H9 (cell line): ENCODE results near the gene CDYL2. TPM values are rescaled to one million over a fixed set of nuclear protein-coding genes. Genes with fewer than 3 reads are reported as not detected.
A peak's percentile ranks its signal among the peaks of the same experiment; 100 is the strongest.

Experiments
- DNase-seq: peaks from one replicate; pipeline ENCODE4 v3.0.0-alpha.2; 2017
- H2AFZ ChIP-seq: one replicate; pipeline ENCODE4 v1.6.1; 2013; ENCODE audit warnings: mild to moderate bottlenecking, low read length, control low read depth, moderate library complexity
- H2AK5ac ChIP-seq: 2 replicates; pipeline ENCODE4 v1.6.1; 2013; ENCODE audit warnings: low read length, control low read depth, mixed read lengths; ENCODE audit not compliant: insufficient read length
- H2BK120ac ChIP-seq: one replicate; pipeline ENCODE4 v1.6.1; 2013; ENCODE audit warnings: low read depth, mild to moderate bottlenecking, low read length, control low read depth, inconsistent platforms; ENCODE audit not compliant: poor library complexity, severe bottlenecking
- H2BK12ac ChIP-seq: 2 replicates; pipeline ENCODE4 v1.6.1; 2013; ENCODE audit warnings: low read length, control low read depth, mixed read lengths, low read depth; ENCODE audit not compliant: insufficient read length
- H2BK15ac ChIP-seq: 2 replicates; pipeline ENCODE4 v1.6.1; 2013; ENCODE audit warnings: low read depth, low read length, control low read depth
- H2BK20ac ChIP-seq: one replicate; pipeline ENCODE4 v1.6.1; 2013; ENCODE audit warnings: low read depth, mild to moderate bottlenecking, low read length, control low read depth, inconsistent platforms; ENCODE audit not compliant: poor library complexity, severe bottlenecking
- H2BK5ac ChIP-seq: 2 replicates; pipeline ENCODE4 v1.6.1; 2013; ENCODE audit warnings: low read length, control low read depth, mixed read lengths; ENCODE audit not compliant: insufficient read length
- H3K14ac ChIP-seq: 2 replicates; pipeline ENCODE4 v1.6.1; 2013; ENCODE audit warnings: low read length, control low read depth; ENCODE audit not compliant: insufficient read depth
- H3K18ac ChIP-seq: 2 replicates; pipeline ENCODE4 v1.6.1; 2013; ENCODE audit warnings: low read depth, mild to moderate bottlenecking, mixed read lengths, low read length, control low read depth; ENCODE audit not compliant: insufficient read length
- H3K23ac ChIP-seq: 2 replicates; pipeline ENCODE4 v1.6.1; 2013; ENCODE audit warnings: low read length, control low read depth, mixed read lengths, low read depth; ENCODE audit not compliant: insufficient read length
- H3K23me2 ChIP-seq: 2 replicates; pipeline ENCODE4 v1.6.1; 2013; ENCODE audit warnings: low read depth, mild to moderate bottlenecking, mixed read lengths, low read length, control low read depth; ENCODE audit not compliant: insufficient read length, poor library complexity, severe bottlenecking
- H3K27ac ChIP-seq: 2 replicates; pipeline ENCODE4 v1.5.1; 2013; ENCODE audit warnings: low read length, control low read depth, mixed read lengths, low read depth; ENCODE audit not compliant: insufficient read length
- H3K27me3 ChIP-seq: 2 replicates; pipeline ENCODE4 v1.6.1; 2013; ENCODE audit warnings: low read length, control low read depth, inconsistent platforms; ENCODE audit not compliant: insufficient read depth
- H3K4ac ChIP-seq: 2 replicates; pipeline ENCODE4 v1.6.1; 2013; ENCODE audit warnings: low read depth, mild to moderate bottlenecking, control low read depth, inconsistent platforms, low read length, moderate library complexity
- H3K4me1 ChIP-seq: 2 replicates; pipeline ENCODE4 v1.6.1; 2013; ENCODE audit warnings: low read length, control low read depth, inconsistent platforms; ENCODE audit not compliant: insufficient read depth
- H3K4me2 ChIP-seq: 2 replicates; pipeline ENCODE4 v1.6.1; 2013; ENCODE audit warnings: low read length, control low read depth, mixed read lengths; ENCODE audit not compliant: insufficient read length, insufficient read depth
- H3K56ac ChIP-seq: 2 replicates; pipeline ENCODE4 v1.6.1; 2013; ENCODE audit warnings: low read depth, mild to moderate bottlenecking, mixed read lengths, low read length, control low read depth; ENCODE audit not compliant: insufficient read length
- H3K79me1 ChIP-seq: 2 replicates; pipeline ENCODE4 v1.6.1; 2013; ENCODE audit warnings: low read depth, mild to moderate bottlenecking, moderate library complexity, low read length, control low read depth, inconsistent platforms; ENCODE audit not compliant: insufficient read depth, poor library complexity, severe bottlenecking
- H3K79me2 ChIP-seq: 2 replicates; pipeline ENCODE4 v1.6.1; 2013; ENCODE audit warnings: low read length, control low read depth, inconsistent platforms; ENCODE audit not compliant: insufficient read depth
- H3K9ac ChIP-seq: 2 replicates; pipeline ENCODE4 v1.6.1; 2013; ENCODE audit warnings: low read length, control low read depth, mixed read lengths; ENCODE audit not compliant: insufficient read length; ENCODE audit errors: extremely low read depth
- H3K9me3 ChIP-seq: one replicate; pipeline ENCODE4 v1.6.1; 2013; ENCODE audit warnings: low read depth, low read length, inconsistent platforms; ENCODE audit not compliant: control insufficient read depth
- H3T11ph ChIP-seq: one replicate; pipeline ENCODE4 v1.6.1; 2013; ENCODE audit warnings: mild to moderate bottlenecking, low read length, control low read depth, inconsistent platforms
- H4K20me1 ChIP-seq: one replicate; pipeline ENCODE4 v1.6.1; 2013; ENCODE audit not compliant: control insufficient read depth, insufficient read length, insufficient read depth
- H4K5ac ChIP-seq: 2 replicates; pipeline ENCODE4 v1.6.1; 2013; ENCODE audit warnings: low read depth, mild to moderate bottlenecking, mixed read lengths, low read length, control low read depth; ENCODE audit not compliant: insufficient read length
- H4K8ac ChIP-seq: replicated peaks from 2 replicates; pipeline ENCODE4 v1.6.1; 2013; ENCODE audit warnings: low read length, control low read depth, mixed read lengths, low read depth; ENCODE audit not compliant: insufficient read length
- H4K91ac ChIP-seq: 2 replicates; pipeline ENCODE4 v1.6.1; 2013; ENCODE audit warnings: low read depth, mild to moderate bottlenecking, moderate library complexity, mixed read lengths, low read length, control low read depth; ENCODE audit not compliant: insufficient read length
- H3K27ac Mint-ChIP-seq, 3 experiments: 2 replicates in 2 of 3; 3 replicates in 1 of 3; pipeline ENCODE4 v1.8.0; 2020 to 2021; ENCODE audit warnings: mixed read lengths in 3 of 3, mild to moderate bottlenecking in 1 of 3, moderate library complexity in 1 of 3
- H3K27me3 Mint-ChIP-seq: 2 replicates; pipeline ENCODE4 v1.8.0; 2021; ENCODE audit warnings: low read depth, mild to moderate bottlenecking, moderate library complexity, mixed read lengths
- H3K36me3 Mint-ChIP-seq, 3 experiments: 2 replicates in 2 of 3; 3 replicates in 1 of 3; pipeline ENCODE4 v1.8.0; 2020 to 2021; ENCODE audit warnings: low read depth in 3 of 3, mixed read lengths in 3 of 3; ENCODE audit not compliant: insufficient read depth in 1 of 3
- H3K4me1 Mint-ChIP-seq, 2 experiments: 2 replicates each; pipeline ENCODE4 v1.8.0; 2020; ENCODE audit warnings: mixed read lengths in 2 of 2
- H3K4me3 Mint-ChIP-seq, 2 experiments: 2 replicates in 1 of 2; 3 replicates in 1 of 2; pipeline ENCODE4 v1.8.0; 2020 to 2021; ENCODE audit warnings: mild to moderate bottlenecking in 2 of 2, mixed read lengths in 2 of 2, moderate library complexity in 1 of 2
- H3K9me3 Mint-ChIP-seq, 2 experiments: 2 replicates in 1 of 2; 3 replicates in 1 of 2; pipeline ENCODE4 v1.8.0; 2020; ENCODE audit warnings: mild to moderate bottlenecking in 2 of 2, mixed read lengths in 2 of 2, moderate library complexity in 1 of 2
- WGBS: extraction: QIAGEN DNeasy Blood & Tissue Kit; methylation state at CpG from one replicate; pipeline ENCODE4 v1.1.7; 2013; ENCODE audit warnings: missing lambda C conversion rate, low lambda C conversion rate, mixed read lengths; ENCODE audit not compliant: insufficient read length; ENCODE audit errors: extremely low coverage; 5-methylcytosine and 5-hydroxymethylcytosine counted together
- total RNA-seq: library from RNA; stranded (reverse); gene quantifications from 2 replicates; pipeline ENCODE4 v1.2.1, GENCODE V29; 2021
- TF ChIP-seq, protein P1 (sequence below): fragments of 200-600 bp; sonication (generic); conservative IDR thresholded peaks from 3 replicates; pipeline ENCODE4 v1.8.0; 2021; ENCODE audit warnings: antibody characterized with exemption, mild to moderate bottlenecking

Gene CDYL2
- total RNA-seq, 1 experiment from 2014 or later: 4.2 TPM

DNA sequence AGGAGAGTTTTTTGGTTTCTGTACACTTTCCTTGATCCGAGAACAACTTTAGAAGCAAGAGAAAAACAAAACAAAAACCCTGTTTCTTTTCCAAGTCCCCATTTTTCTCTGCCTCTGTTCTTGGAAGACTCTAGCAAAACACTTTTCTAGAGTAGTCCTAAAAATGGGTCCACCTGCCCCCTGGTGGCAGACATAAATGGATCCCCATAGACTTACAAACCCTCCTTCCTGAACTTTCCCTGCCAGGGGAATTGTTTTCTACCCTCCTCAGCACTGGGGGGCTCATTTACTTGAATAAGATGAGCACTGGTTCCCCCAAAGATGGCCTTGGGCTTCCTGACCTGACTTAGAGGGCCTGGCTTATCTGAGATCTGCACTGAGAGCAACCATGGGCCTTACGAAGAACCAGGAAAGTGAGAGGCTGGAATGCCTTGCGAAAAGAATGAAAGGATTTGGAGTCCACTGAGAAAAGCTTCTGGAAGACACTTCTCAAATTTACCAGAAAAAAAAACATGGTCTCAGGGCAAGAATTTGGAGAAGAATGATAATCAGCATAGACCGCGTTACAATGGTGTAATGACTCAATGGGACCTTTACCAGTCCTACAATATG is 48.0 kb upstream of the CDYL2 start:
- Histone ChIP-seq H3K56ac (no peak overlapping the region), H3K14ac (no peak overlapping the region), H3K79me1 (no peaks in the 10 kb centered on the region), H3K18ac (no peak overlapping the region), H2AK5ac (no peak overlapping the region), H2BK15ac (no peak overlapping the region), H3K4me1 (no peaks in the 10 kb centered on the region), H3K23me2 (no peaks in the 10 kb centered on the region), H2BK5ac (no peak overlapping the region), H3K79me2 (no peaks in the 10 kb centered on the region), H3K9me3 (no peaks in the 10 kb centered on the region), H3K4ac (no peak overlapping the region), H3K9ac (no peak overlapping the region), H3K27me3 (no peaks in the 10 kb centered on the region), H4K5ac (no peak overlapping the region), H3K27ac (no peak overlapping the region), H2BK20ac (no peak overlapping the region), H4K20me1 (no peaks in the 10 kb centered on the region), H4K8ac (no peak overlapping the region), H2BK12ac (no peak overlapping the region), H4K91ac (no peak overlapping the region), H2BK120ac (no peak overlapping the region), H2AFZ (no peak overlapping the region), H3T11ph (no peak overlapping the region), H3K23ac (no peak overlapping the region), H3K4me2 (no peak overlapping the region)
- no peak overlapping the region for H3K27ac Mint-ChIP-seq
- DNase-seq: peak; percentile 50
- WGBS: no CpG with 5 or more reads among the region's 5 CpGs
- H3K9me3 Mint-ChIP-seq: no peaks in the 10 kb centered on the region
- H3K27me3 Mint-ChIP-seq: peaks cover 4% of the 10 kb centered on the region; the same call in 1 of the 2 replicates
- no peaks in the 10 kb centered on the region for H3K4me1 Mint-ChIP-seq
- H3K4me3 Mint-ChIP-seq: no peak overlapping the region
- TF ChIP-seq, protein P1, sequence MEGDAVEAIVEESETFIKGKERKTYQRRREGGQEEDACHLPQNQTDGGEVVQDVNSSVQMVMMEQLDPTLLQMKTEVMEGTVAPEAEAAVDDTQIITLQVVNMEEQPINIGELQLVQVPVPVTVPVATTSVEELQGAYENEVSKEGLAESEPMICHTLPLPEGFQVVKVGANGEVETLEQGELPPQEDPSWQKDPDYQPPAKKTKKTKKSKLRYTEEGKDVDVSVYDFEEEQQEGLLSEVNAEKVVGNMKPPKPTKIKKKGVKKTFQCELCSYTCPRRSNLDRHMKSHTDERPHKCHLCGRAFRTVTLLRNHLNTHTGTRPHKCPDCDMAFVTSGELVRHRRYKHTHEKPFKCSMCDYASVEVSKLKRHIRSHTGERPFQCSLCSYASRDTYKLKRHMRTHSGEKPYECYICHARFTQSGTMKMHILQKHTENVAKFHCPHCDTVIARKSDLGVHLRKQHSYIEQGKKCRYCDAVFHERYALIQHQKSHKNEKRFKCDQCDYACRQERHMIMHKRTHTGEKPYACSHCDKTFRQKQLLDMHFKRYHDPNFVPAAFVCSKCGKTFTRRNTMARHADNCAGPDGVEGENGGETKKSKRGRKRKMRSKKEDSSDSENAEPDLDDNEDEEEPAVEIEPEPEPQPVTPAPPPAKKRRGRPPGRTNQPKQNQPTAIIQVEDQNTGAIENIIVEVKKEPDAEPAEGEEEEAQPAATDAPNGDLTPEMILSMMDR: peak; percentile 72
- H3K36me3 Mint-ChIP-seq: no peaks in the 10 kb centered on the region
